Endothelial cell of umbilical vein (primary cell): ENCODE results near the gene MPEG1.

ENCODE experiments used
- CTCF ChIP-seq, 2 donors: IDR thresholded peaks; 1 replicate in 1 of 2; 2 replicates in 1 of 2; pipeline ENCODE4 v1.5.1; 2011; ENCODE audit warnings: low read length in 2 of 2, mild to moderate bottlenecking in 2 of 2, moderate library complexity in 2 of 2, control low read depth in 1 of 2, inconsistent platforms in 1 of 2, low read depth in 1 of 2; ENCODE audit not compliant: insufficient read depth in 1 of 2; ENCODE audit errors: extremely low read depth in 1 of 2
- POLR2A ChIP-seq: IDR thresholded peaks from 2 replicates; pipeline ENCODE4 v1.6.1; 2012; ENCODE audit warnings: low read depth, mild to moderate bottlenecking, control low read depth, low read length

- TF ChIP-seq CTCF (IDR thresholded peaks at IDR 0.05; ENCODE audit: extremely low read depth in 1 of 2, insufficient read depth in 1 of 2, low read depth in 1 of 2, low read length in 2 of 2) (no peak), POLR2A (no peak)
These were observed 27.3 kb downstream of the MPEG1 start for GRCh38 chr11:59185386-59185945.
